ELR (cell line): ENCODE data around the gene GPR179.
A peak's percentile ranks its signal among the peaks of the same experiment; 100 is the strongest.
"Not testable (repeated sequence)": the region's sequence is repeated elsewhere in the genome, so short reads cannot be mapped to it uniquely, and the experiment has no call there.

Experiments
- DNase-seq: peaks from one replicate; pipeline ENCODE4 v3.0.0-alpha.2; 2015; ENCODE audit warnings: low read depth

GPR179 gene

DNA sequence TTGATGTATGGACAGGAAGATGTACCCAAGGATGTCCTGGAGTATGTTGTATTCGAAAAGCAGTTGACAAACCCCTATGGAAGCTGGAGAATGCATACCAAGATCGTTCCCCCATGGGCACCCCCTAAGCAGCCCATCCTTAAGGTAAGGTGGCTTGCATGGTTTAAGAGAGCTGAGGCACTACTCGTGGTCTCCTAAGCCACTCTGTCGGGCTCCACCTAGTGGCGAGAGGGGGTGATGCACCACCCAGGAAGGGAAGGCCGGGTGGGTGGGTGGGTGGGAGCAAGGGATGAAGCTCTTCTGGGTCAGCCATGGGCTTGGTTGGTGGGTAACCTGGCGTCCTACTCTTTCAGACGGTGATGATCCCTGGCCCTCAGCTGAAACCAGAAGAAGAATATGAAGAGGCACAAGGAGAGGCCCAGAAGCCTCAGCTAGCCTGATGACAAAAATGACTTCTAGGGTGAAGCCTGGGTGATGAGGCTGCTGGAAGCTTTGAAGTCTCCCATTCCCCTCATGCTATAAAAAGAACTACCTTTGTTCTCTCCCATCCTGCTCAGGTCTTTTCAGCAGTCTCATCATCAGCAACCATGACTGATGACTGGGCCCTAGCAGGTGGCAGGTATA lies 21.5 kb downstream of the GPR179 start:
- DNase-seq, result peak; percentile 68

DNA sequence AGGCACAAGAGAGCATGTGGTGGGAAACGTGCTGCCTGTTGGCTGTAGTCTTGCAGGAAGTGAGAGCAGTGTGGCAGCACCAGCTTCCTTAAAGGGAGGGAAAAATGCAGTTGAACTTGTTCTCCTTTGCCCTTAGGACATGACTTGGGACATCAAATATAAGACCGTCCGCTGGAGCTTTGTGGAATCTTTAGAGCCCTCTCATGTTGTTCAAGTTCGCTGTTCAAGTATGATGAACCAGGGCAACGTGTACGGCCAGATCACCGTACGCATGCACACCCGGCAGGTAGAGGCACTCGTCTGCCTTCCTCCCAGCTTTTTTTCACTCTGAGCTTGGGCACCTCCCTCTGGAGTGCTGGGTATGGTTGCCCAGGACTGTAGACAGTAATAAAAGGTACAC lies 23.3 kb downstream of the GPR179 start:
- DNase-seq, result no peak

DNA sequence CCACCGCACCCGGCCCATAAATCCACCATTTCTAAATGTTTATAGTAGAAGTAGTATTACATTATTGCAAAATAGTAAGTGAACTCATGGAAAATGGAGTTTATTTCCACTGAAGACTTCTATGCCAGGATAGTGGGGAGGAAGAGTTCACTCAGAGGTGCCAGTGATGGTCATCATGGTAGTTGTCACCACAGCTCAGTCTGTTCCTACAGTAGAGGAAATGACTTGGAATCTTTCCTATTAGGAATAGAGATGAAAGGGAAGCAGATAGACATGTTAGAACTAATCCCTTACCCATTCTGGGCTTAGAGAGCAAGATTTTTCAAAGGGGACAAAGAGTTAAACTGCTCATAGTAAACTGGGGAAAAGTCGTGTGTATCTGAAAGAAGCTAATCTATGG lies 26.7 kb downstream of the GPR179 start:
- no peak for DNase-seq

DNA sequence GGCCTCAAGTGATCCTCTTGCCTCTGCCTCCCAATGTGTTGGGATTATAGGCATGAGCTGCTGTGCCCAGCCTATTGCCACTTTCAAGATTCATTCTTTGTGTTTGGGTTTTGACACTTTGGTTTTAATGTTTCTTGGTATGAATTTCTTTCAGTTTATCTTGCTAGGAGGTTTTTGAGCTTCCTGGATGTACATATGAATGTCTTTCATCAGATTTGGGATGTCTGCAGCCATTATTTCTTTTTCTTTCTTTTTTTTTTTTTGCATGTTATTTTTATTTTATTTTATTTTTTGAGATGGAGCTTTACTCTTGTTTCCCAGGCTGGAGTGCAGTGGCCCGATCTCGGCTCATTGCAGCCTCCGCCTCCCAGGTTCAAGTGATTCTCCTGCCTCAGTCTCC lies 28.3 kb downstream of the GPR179 start:
- no peak for DNase-seq

DNA sequence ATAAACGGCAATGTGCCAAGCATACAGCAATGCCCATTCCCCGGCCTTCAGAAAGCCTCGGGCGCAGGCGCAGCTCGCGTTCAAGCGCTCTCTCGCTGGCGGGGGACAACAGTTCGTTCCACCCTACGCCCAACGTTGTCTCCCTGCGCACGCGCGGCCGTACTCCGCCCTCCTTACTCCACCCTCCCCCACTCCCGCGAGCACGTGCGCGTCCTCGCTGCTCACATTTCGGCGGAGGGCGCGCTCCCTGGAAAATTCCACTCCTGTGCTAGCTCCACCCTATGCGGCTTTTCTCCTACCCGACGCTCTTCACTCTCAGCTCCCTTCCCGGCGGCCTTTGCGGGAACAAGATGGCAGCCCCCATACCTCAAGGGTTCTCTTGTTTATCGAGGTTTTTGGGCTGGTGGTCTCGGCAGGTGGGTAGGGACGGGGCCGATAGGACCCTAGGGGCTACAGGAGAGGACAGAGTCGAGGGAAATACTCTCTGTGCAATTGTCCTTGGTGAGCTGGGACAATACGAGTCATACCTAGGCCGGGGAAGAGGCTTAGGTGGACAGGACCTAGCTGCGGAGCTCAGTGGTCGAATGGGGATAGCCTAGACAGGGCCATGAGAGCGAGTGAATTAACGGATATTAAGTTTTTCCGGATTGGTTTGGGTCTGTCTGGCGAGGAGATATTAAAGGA lies 46.8 kb downstream of the GPR179 start, which contains the start of gene MRPL45:
Gene MRPL45, plus strand, starts transcription at position 335 of the 684 bp plus-strand sequence. Its CDS starts 16 bp downstream, at position 351.
- peak; percentile 96 for DNase-seq

DNA sequence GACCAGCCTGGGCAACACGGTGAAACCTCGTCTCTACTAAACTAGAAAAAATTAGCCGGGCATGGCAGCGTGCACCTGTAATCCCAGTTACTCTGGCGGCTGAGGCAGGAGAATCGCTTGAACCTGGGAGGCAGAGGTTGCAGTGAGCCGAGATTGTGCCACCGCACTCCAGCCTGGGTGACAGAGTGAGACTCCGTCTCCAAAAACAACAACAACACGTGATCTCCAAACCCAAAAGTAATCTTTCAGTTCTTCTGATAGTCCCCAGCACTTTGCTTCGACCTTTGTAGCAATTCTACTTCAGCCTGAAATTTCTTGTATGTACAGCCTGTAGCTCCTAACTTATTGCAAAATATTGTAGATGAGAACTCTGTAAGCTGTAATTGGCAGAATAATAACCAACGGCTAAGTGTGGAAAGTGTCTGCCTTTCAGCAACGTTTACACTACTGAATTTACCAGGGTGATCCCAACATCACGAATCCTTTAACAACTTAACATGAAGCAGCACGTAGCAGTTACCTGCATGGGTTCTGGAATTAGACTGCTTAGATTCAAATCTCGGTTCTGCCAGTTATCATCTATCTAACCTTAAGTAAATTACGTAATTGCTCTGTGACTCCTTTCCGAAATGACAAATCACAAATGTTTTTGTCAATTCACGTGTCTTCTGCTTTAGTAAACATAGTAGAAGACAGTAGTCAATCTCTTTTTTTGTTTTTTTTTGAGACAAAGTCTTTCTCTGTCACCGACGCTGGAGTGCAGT lies 48.0 kb downstream of the GPR179 start:
- not testable (repeated sequence) for DNase-seq

DNA sequence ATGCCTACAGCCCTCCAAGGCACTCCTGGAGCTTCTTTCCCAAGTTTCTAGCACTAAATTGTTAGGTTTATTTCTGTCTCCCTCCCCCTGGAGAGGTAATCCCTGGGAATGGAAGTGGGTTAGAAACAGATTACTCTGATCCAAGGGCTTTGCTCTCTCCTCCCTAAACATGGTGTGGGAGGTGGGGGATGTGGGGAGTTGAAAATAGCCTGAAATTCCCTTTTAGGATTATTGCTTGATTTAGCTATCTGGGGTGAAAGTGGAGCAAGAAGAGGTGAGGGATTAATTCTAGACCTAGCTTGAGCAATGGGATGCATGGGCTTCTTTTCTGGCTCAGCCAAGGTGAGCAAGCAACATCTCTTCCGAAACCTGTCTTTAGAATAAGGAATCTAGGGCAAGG lies 54.0 kb downstream of the GPR179 start:
- not testable (repeated sequence) for DNase-seq

DNA sequence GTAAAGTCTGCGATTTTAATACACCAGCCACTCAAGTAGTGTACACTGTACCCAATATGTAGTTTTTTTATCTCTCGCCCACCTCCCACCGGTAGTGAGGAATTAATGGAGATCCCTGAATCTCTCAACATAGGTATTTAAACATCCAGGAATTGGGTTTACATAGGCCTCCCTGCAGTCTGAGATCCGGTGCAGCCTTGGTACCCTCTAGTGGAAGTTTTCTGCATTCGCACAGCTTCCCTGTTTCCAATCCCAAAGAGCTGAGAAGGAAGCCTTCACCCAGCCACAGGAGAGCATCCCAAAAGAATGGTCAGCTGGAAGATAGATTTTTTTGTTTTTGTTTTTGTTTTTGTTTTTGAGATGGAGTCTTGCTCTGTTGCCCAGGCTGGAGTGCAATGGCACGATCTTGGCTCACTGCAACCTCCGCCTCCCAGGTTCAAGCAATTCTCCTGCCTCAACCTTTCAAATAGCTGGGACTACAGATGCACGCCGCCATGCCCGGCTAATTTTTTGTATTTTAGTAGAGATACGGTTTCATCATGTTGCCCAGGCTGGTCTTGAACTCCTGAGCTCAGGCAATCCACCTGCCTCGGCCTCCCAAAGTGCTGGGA lies 55.4 kb downstream of the GPR179 start:
- DNase-seq, result peak; percentile 58

DNA sequence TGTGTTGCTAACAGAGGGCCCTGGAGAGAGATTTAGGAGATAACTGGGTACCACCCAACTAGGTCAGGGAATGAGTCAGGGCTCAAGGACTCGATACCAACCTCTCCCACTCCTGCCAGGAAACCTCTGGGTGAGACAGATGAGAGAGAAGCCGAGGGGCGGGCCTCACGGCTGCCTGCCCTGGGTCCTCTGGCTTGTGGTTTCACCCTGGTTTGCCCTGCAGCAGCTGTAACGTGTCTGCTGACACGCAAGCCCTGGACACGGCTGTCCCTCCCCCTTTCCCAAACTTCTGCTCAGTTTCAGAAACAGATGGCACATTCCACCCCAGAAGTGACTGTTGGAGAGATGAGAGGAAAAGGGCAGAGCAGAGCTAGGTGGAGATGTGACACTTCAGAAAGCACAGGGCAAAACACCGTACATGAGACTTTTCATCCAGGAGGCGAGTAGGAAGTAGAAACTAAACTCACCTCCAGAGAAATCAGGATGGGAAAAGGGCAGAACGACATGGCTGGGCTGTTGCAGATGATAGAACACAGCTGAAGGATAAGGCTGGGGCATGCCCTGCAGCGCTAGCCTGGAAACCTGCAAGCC lies 57.2 kb downstream of the GPR179 start:
- DNase-seq, result peak; percentile 68

DNA sequence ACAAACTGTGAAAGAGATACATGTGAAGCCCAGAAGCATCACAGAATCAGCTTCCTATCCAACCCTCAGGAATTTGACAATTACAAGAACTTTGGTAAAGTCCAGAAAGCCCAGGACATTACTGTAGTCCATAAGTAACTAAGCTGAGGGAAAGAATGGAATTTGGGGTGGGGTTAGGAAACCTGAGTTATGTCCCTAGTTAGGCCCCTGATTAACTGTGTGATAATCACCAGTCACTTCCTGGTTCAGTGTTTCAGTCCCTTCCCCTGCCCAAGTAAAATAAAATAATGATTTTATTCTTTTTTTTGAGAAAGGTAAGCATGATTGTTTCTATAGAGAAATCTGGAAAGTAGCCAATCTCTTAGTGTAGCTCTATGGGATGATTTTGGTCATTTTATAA lies 57.8 kb downstream of the GPR179 start:
- peak; percentile 23 for DNase-seq
